IMR-90 (cell line): ENCODE measurements around the gene SGMS1. TPM values are rescaled to one million over a fixed set of nuclear protein-coding genes. Genes with fewer than 3 reads are reported as not detected.
A peak's percentile ranks its signal among the peaks of the same experiment; 100 is the strongest.

Experiments used
- ATAC-seq: fragments of 200-7000 bp; cut with Tn5 transposase; 2 replicates; pipeline ENCODE4 v1.9.1; 2020; ENCODE audit warnings: low read depth, mild to moderate bottlenecking, moderate library complexity
- BruUV-seq: library from RNA; stranded (reverse); fragments of 400-500 nt; replicated peaks from 2 replicates; lab custom pipeline; 2021; lab: Mats Ljungman, UMichigan
- CTCF ChIA-PET: fragments of 300-600 bp; formaldehyde crosslinking; extraction: SDS; loops from one replicate; lab custom pipeline; 2021; ENCODE audit warnings: antibody characterized with exemption; lab: Yijun Ruan, JAX
- POLR2A ChIA-PET: fragments of 300-600 bp; sonication (Branson Sonifier 250); formaldehyde crosslinking; loops from one replicate; lab custom pipeline; 2022; ENCODE audit warnings: antibody characterized with exemption; ENCODE audit not compliant: unreplicated experiment; lab: Charles Lee
- DNase-seq: peaks from one replicate; pipeline ENCODE4 v3.0.0; 2013
- H2AFZ ChIP-seq: replicated peaks from 2 replicates; pipeline ENCODE3; 2013; ENCODE audit warnings: low read length, mild to moderate bottlenecking; ENCODE audit not compliant: poor library complexity
- H2AK5ac ChIP-seq: 2 replicates; pipeline ENCODE4 v1.6.1; 2013; ENCODE audit warnings: low read depth, low read length, inconsistent platforms
- H2AK9ac ChIP-seq: replicated peaks from 2 replicates; pipeline ENCODE3; 2013; ENCODE audit warnings: mild to moderate bottlenecking, low read depth, low read length, moderate library complexity; ENCODE audit not compliant: poor library complexity
- H2BK120ac ChIP-seq: 2 replicates; pipeline ENCODE4 v1.6.1; 2013; ENCODE audit warnings: low read depth, low read length, inconsistent platforms
- H2BK15ac ChIP-seq: 3 replicates; pipeline ENCODE4 v1.6.1; 2013; ENCODE audit warnings: low read depth, low read length, inconsistent platforms
- H2BK20ac ChIP-seq: 2 replicates; pipeline ENCODE4 v1.6.1; 2013; ENCODE audit warnings: low read depth, mild to moderate bottlenecking, inconsistent platforms, low read length, moderate library complexity
- H2BK5ac ChIP-seq: 2 replicates; pipeline ENCODE4 v1.6.1; 2013; ENCODE audit warnings: mild to moderate bottlenecking, low read depth, low read length, inconsistent platforms; ENCODE audit not compliant: poor library complexity, severe bottlenecking
- H3K14ac ChIP-seq: replicated peaks from 2 replicates; pipeline ENCODE4 v1.6.1; 2013; ENCODE audit warnings: low read depth, low read length, inconsistent platforms
- H3K18ac ChIP-seq: 2 replicates; pipeline ENCODE4 v1.6.1; 2013; ENCODE audit warnings: low read depth, low read length, control low read depth
- H3K23ac ChIP-seq: 2 replicates; pipeline ENCODE4 v1.6.1; 2013; ENCODE audit warnings: low read depth, low read length, inconsistent platforms
- H3K27ac ChIP-seq: 2 replicates; pipeline ENCODE4 v1.5.1; 2013; ENCODE audit warnings: mild to moderate bottlenecking, control low read depth, low read length; ENCODE audit not compliant: insufficient read depth
- H3K27me3 ChIP-seq: 2 replicates; pipeline ENCODE4 v1.6.1; 2013; ENCODE audit warnings: low read length; ENCODE audit not compliant: control insufficient read depth, insufficient read depth
- H3K36me3 ChIP-seq: 2 replicates; pipeline ENCODE4 v1.6.1; 2013; ENCODE audit warnings: low read length, mixed read lengths; ENCODE audit not compliant: control insufficient read depth, insufficient read depth
- H3K4ac ChIP-seq: 2 replicates; pipeline ENCODE4 v1.6.1; 2013; ENCODE audit warnings: low read depth, low read length, inconsistent platforms
- H3K4me1 ChIP-seq: 2 replicates; pipeline ENCODE4 v1.6.1; 2013; ENCODE audit warnings: low read length, mixed read lengths; ENCODE audit not compliant: control insufficient read depth, insufficient read depth
- H3K4me2 ChIP-seq: 2 replicates; pipeline ENCODE4 v1.6.1; 2013; ENCODE audit warnings: low read depth, mild to moderate bottlenecking, control low read depth, low read length, moderate library complexity
- H3K4me3 ChIP-seq: 2 replicates; pipeline ENCODE4 v1.5.1; 2013; ENCODE audit warnings: low read depth, mild to moderate bottlenecking, control low read depth, low read length, moderate library complexity; ENCODE audit not compliant: insufficient read depth
- H3K56ac ChIP-seq: 2 replicates; pipeline ENCODE4 v1.6.1; 2013; ENCODE audit warnings: low read length, inconsistent platforms; ENCODE audit not compliant: insufficient read depth; ENCODE audit errors: extremely low read depth
- H3K79me1 ChIP-seq, 2 experiments: 2 replicates each; pipeline ENCODE4 v1.6.1; 2013; ENCODE audit warnings: low read length in 2 of 2, inconsistent platforms in 1 of 2, low read depth in 1 of 2
- H3K9ac ChIP-seq: 2 replicates; pipeline ENCODE4 v1.6.1; 2013; ENCODE audit warnings: low read depth, low read length, control low read depth
- H3K9me1 ChIP-seq: 2 replicates; pipeline ENCODE4 v1.6.1; 2013; ENCODE audit warnings: low read length, inconsistent platforms; ENCODE audit not compliant: insufficient read depth
- H3K9me3 ChIP-seq: 2 replicates; pipeline ENCODE4 v1.6.1; 2013; ENCODE audit warnings: low read length; ENCODE audit not compliant: control insufficient read depth, insufficient read depth
- H4K20me1 ChIP-seq: 2 replicates; pipeline ENCODE4 v1.6.1; 2013; ENCODE audit warnings: low read length, inconsistent platforms; ENCODE audit not compliant: insufficient read depth
- H4K5ac ChIP-seq: 2 replicates; pipeline ENCODE4 v1.6.1; 2013; ENCODE audit warnings: mild to moderate bottlenecking, low read depth, low read length, control low read depth
- H4K8ac ChIP-seq, 2 experiments: 2 replicates each; pipeline ENCODE4 v1.6.1; 2013; ENCODE audit warnings: low read depth in 2 of 2, low read length in 2 of 2, control low read depth in 1 of 2, inconsistent platforms in 1 of 2
- H4K91ac ChIP-seq: 2 replicates; pipeline ENCODE4 v1.6.1; 2013; ENCODE audit warnings: low read depth, low read length, inconsistent platforms; ENCODE audit not compliant: insufficient read depth
- CEBPB ChIP-seq: IDR thresholded peaks from 2 replicates; pipeline ENCODE4 v1.6.1; 2012; ENCODE audit warnings: low read depth, low read length, improper control_type of control experiment
- CHD1 ChIP-seq: IDR thresholded peaks from 2 replicates; pipeline ENCODE4 v1.6.1; 2012; ENCODE audit warnings: low read depth, low read length, improper control_type of control experiment
- MXI1 ChIP-seq: IDR thresholded peaks from 2 replicates; pipeline ENCODE4 v1.6.1; 2012; ENCODE audit warnings: low read depth, mild to moderate bottlenecking, low read length, moderate library complexity, borderline replicate concordance
- WGBS, 2 experiments: methylation state at CpG; one replicate each; pipeline versions ENCODE4 v1.1.5 to v1.1.7; 2013; ENCODE audit warnings: missing lambda C conversion rate in 2 of 2; ENCODE audit not compliant: insufficient read length in 1 of 2; ENCODE audit errors: extremely low coverage in 2 of 2; 5-methylcytosine and 5-hydroxymethylcytosine counted together
- dilution Hi-C: fragments of 300-500 bp; cut with HindIII; formaldehyde crosslinking; loops from one replicate; pipeline ENCODE4 v1.14.3; 2018; ENCODE audit warnings: low sequenced_read_pairs; ENCODE audit not compliant: unreplicated experiment
- in situ Hi-C: fragments of 300-500 bp; cut with MboI; formaldehyde crosslinking; loops from 3 replicates; pipeline ENCODE4 v1.14.3; 2019; ENCODE audit warnings: low sequenced_read_pairs, inconsistent platforms, mixed read lengths
- intact Hi-C: fragments of 100-400 bp; cut with micrococcal nuclease; formaldehyde crosslinking; loops from 2 replicates; pipeline ENCODE4 v1.10.0; 2022
- polyA plus RNA-seq, 3 experiments: library from polyadenylated mRNA; depleted of rRNA; stranded (reverse); fragments of >200 nt; gene quantifications; 2 replicates each; pipeline ENCODE4 v1.2.3, GENCODE V29; 2012; ENCODE audit warnings: low replicate concordance in 1 of 3
- total RNA-seq: library from RNA; depleted of rRNA; stranded (reverse); fragments of >200 nt; gene quantifications from 2 replicates; pipeline ENCODE4 v1.2.3, GENCODE V29; 2012

Gene SGMS1
- total and polyA plus RNA-seq, 2 of the 4 experiments (the other 2 are of a cell fraction) = 9.8 to 30.8 TPM

- Histone ChIP-seq H3K36me3 (no peaks in the 10 kb centered on the region; the same call in 1 of the 2 replicates), H3K9me1 (peaks cover 8% of the 10 kb centered on the region), H4K8ac (no peak overlapping the region), H3K14ac (no peak overlapping the region), H2AK5ac (no peak overlapping the region), H2BK20ac (no peak overlapping the region), H4K5ac (no peak overlapping the region), H2AFZ (no peak overlapping the region), H3K4me3 (no peak overlapping the region), H3K9me3 (no peaks in the 10 kb centered on the region), H3K56ac (no peak overlapping the region), H3K4me1 (peaks cover 12% of the 10 kb centered on the region), H3K23ac (no peak overlapping the region), H3K27ac (no peak overlapping the region), H3K9ac (no peak overlapping the region), H2BK15ac (no peak overlapping the region), H2BK5ac (no peak overlapping the region), H3K4ac (peak overlapping the region; percentile 29; the same call in 1 of the 2 replicates), H4K20me1 (peaks cover 11% of the 10 kb centered on the region), H3K27me3 (no peaks in the 10 kb centered on the region), H3K4me2 (no peak overlapping the region), H4K91ac (no peak overlapping the region), H2AK9ac (no peak overlapping the region), H3K18ac (no peak overlapping the region), H2BK120ac (no peak overlapping the region), H3K79me1 (peaks cover 0 to 32% of the 10 kb centered on the region in 2 experiments; a peak in 2 of 4 replicates)
- ATAC-seq (no peak), DNase-seq (no peak)
- in situ Hi-C loops = no loop called here
- TF ChIP-seq CEBPB (no peak), MXI1 (no peak), CHD1 (no peak)
- intact Hi-C loops = loop anchor here (5.0 kb wide), 1 partner anchor 109 kb away; the partner anchor contains the start of gene SGMS1
- no CpG with 5 or more reads among the region's 3 CpGs for WGBS, 2 experiments
- ChIA-PET CTCF (interaction anchor here (0.6 to 1.2 kb wide), 2 partner anchors 10 to 215 kb away, joined by 4 read pairs; no protein-coding TSS in a partner anchor), POLR2A (no interaction called here)
- BruUV-seq = no TSS peak
- dilution Hi-C loops = no loop called here
Measured at GRCh38 chr10:50512743-50513416, 110.9 kb downstream of the SGMS1 start.
